Small intestine (tissue), 7 donors: ENCODE measurements around the gene L3MBTL2. TPM values are rescaled to one million over a fixed set of nuclear protein-coding genes. Genes with fewer than 3 reads are reported as not detected.

Source experiments
- DNase-seq, 2 donors: peaks; one replicate each; pipeline versions ENCODE4 v3.0.0 to v3.0.0-alpha.2; 2013
- FAIRE-seq: peaks from 2 replicates; lab custom pipeline; 2012; peaks lifted over from hg19 to GRCh38; lab: Jason Lieb, UNC
- H3K27ac ChIP-seq, 3 donors: one replicate each; pipeline ENCODE4 v1.5.1; 2013; ENCODE audit warnings: low read length in 2 of 3, mild to moderate bottlenecking in 2 of 3, control low read depth in 1 of 3, inconsistent platforms in 1 of 3, low read depth in 1 of 3, moderate library complexity in 1 of 3
- H3K27me3 ChIP-seq, 3 donors: one replicate each; pipeline ENCODE4 v1.6.1; 2013; ENCODE audit warnings: low read length in 3 of 3, inconsistent platforms in 1 of 3; ENCODE audit not compliant: control insufficient read depth in 3 of 3, insufficient read depth in 3 of 3
- H3K36me3 ChIP-seq, 3 donors: one replicate each; pipeline ENCODE4 v1.6.1; 2013; ENCODE audit warnings: low read length in 3 of 3, inconsistent platforms in 1 of 3, low read depth in 1 of 3, mild to moderate bottlenecking in 1 of 3, moderate library complexity in 1 of 3; ENCODE audit not compliant: control insufficient read depth in 3 of 3, insufficient read depth in 2 of 3
- H3K4me1 ChIP-seq, 3 donors: one replicate each; pipeline ENCODE4 v1.6.1; 2013; ENCODE audit warnings: low read length in 2 of 3, inconsistent platforms in 1 of 3, low read depth in 1 of 3, mild to moderate bottlenecking in 1 of 3, moderate library complexity in 1 of 3; ENCODE audit not compliant: control insufficient read depth in 3 of 3, insufficient read depth in 2 of 3
- H3K4me3 ChIP-seq, 3 donors: one replicate each; pipeline ENCODE4 v1.5.1; 2013; ENCODE audit warnings: low read length in 3 of 3, control low read depth in 1 of 3, inconsistent platforms in 1 of 3, low read depth in 1 of 3, mild to moderate bottlenecking in 1 of 3, moderate library complexity in 1 of 3
- H3K9me3 ChIP-seq, 2 donors: one replicate each; pipeline ENCODE4 v1.6.1; 2013; ENCODE audit warnings: low read depth in 1 of 2, low read length in 1 of 2; ENCODE audit not compliant: control insufficient read depth in 2 of 2, insufficient read depth in 1 of 2
- WGBS, 3 donors: extraction: QIAGEN DNeasy Blood & Tissue Kit; methylation state at CpG; one replicate each; pipeline ENCODE4 v1.1.7; 2013; 5-methylcytosine and 5-hydroxymethylcytosine counted together
- polyA plus RNA-seq, 4 donors: library from polyadenylated mRNA; stranded (reverse) in 3 of 4; unstranded in 1 of 4; fragments of 200-250 nt in 3 of 4; fragments of 120-200 nt in 1 of 4; gene quantifications; one replicate each; pipeline versions ENCODE4 v1.2.1 to v1.2.3, GENCODE V29; 2013
- donor health status: healthy with polysubstance abuse.
- donor health status: control.
- donor health status: control.
- donor health status: Bipolar disorder and iron deficiency.
- donor health status: healthy.

The L3MBTL2 gene
- polyA plus RNA-seq, 4 donors: 10.1 to 16.2 (median 13.4) TPM

DNA sequence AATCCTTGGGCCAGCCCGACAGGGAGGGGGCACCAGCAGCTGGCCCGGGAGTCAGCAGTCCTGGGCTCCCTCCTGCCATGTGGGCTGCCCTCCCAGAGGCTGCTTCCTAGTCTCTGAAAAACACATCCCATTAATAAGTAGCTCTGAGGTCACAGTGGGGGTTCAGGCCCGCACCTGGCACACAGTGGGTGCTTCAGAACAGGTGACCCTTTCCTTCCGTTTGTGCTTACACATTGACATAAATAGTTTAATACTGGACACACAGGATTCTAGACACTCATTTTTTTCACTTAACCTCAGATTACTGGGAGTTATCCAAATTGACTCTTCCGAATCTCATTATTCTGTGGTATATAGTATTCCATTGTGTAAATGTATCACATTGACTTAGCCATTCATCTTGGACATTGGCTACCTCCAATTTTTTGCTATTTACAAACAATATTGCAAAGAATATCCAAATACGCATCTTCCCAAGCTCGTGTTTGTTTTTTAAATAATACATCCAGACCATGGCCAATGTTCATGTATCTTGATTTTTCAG is 36.1 kb downstream of the L3MBTL2 start:
- no peak overlapping the region for H3K27ac ChIP-seq
- H3K36me3 ChIP-seq: peaks cover 0 to 13% (median 2%) of the 10 kb centered on the region in 3 donors
- H3K9me3 ChIP-seq: no peaks in the 10 kb centered on the region
- H3K4me3 ChIP-seq: no peak overlapping the region
- WGBS, 3 donors: 87 to 92% (median 89%) methylated on average over 7 of the region's 7 CpGs
- H3K27me3 ChIP-seq: no peaks in the 10 kb centered on the region
- DNase-seq (no peak), FAIRE-seq (no peak)
- peaks cover 0 to 6% (median 2%) of the 10 kb centered on the region in 3 donors for H3K4me1 ChIP-seq

- H3K27ac ChIP-seq: no peak overlapping the region
- H3K27me3 ChIP-seq: no peaks in the 10 kb centered on the region
- no peak for FAIRE-seq
- H3K36me3 ChIP-seq: peaks cover under 1 to 26% (median 6%) of the 10 kb centered on the region in 3 donors
- DNase-seq: no peak
- WGBS, 3 donors: 88 to 95% (median 95%) methylated on average over 18 of the region's 18 CpGs
- H3K4me3 ChIP-seq: no peak overlapping the region
- H3K4me1 ChIP-seq: no peaks in the 10 kb centered on the region
- no peaks in the 10 kb centered on the region for H3K9me3 ChIP-seq
Observed at GRCh38 chr22:41242396-41243117, 37.4 kb downstream of the L3MBTL2 start.

DNA sequence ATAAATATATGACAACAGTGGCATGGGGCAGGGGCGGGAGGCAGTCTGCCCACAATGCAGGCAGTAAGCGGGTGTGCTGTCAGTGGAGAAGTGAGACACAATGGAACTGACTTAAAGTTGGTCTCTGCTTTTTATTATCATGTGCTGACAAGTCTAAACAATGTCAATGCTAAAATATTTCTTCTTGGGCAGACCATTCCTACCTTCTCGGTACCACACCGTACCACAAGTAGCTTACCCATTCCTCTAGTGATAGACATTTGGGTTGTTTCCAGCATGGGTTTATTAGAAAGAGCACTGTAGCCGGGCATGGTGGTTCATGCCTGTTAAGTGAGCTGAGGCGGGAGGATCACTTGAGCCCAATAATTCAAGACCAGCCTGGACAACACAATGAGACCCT is 38.2 kb downstream of the L3MBTL2 start:
- no peak for FAIRE-seq
- peaks cover 2 to 34% (median 7%) of the 10 kb centered on the region in 3 donors for H3K36me3 ChIP-seq
- H3K9me3 ChIP-seq: no peaks in the 10 kb centered on the region
- H3K4me3 ChIP-seq: no peak overlapping the region
- no peak overlapping the region for H3K27ac ChIP-seq
- WGBS, 3 donors: 89 to 93% (median 92%) methylated on average over 6 of the region's 6 CpGs
- no peak for DNase-seq
- H3K27me3 ChIP-seq: no peaks in the 10 kb centered on the region
- no peaks in the 10 kb centered on the region for H3K4me1 ChIP-seq

GRCh38 chr22:41245917-41246499 is 40.9 kb downstream of the L3MBTL2 start:
- H3K4me3 ChIP-seq: no peak overlapping the region
- H3K36me3 ChIP-seq: peaks cover 8 to 60% (median 17%) of the 10 kb centered on the region in 3 donors
- H3K4me1 ChIP-seq: no peaks in the 10 kb centered on the region
- FAIRE-seq (no peak), DNase-seq (no peak)
- 85 to 88% (median 86%) methylated on average over 21 of the region's 21 CpGs for WGBS, 3 donors
- H3K27ac ChIP-seq: no peak overlapping the region
- H3K27me3 ChIP-seq: no peaks in the 10 kb centered on the region
- H3K9me3 ChIP-seq: no peaks in the 10 kb centered on the region

- Histone ChIP-seq H3K9me3 (no peaks in the 10 kb centered on the region), H3K36me3 (peaks cover 12 to 71% (median 20%) of the 10 kb centered on the region in 3 donors), H3K27me3 (no peaks in the 10 kb centered on the region), H3K4me1 (no peaks in the 10 kb centered on the region), H3K4me3 (no peak overlapping the region), H3K27ac (no peak overlapping the region)
- FAIRE-seq (no peak), DNase-seq (no peak)
- 85 to 95% (median 95%) methylated on average over 7 of the region's 7 CpGs for WGBS, 3 donors
Observed at GRCh38 chr22:41247703-41248102, 42.6 kb downstream of the L3MBTL2 start.

- no peak for FAIRE-seq
- H3K27ac ChIP-seq: no peak overlapping the region
- peaks cover 15 to 77% (median 25%) of the 10 kb centered on the region in 3 donors for H3K36me3 ChIP-seq
Observed at GRCh38 chr22:41248314-41248713, 43.2 kb downstream of the L3MBTL2 start.

GRCh38 chr22:41248758-41249157 is 43.6 kb downstream of the L3MBTL2 start:
- Histone ChIP-seq H3K4me1 (no peaks in the 10 kb centered on the region), H3K4me3 (no peak overlapping the region), H3K36me3 (peaks cover 15 to 82% (median 26%) of the 10 kb centered on the region in 3 donors), H3K27me3 (no peaks in the 10 kb centered on the region), H3K9me3 (no peaks in the 10 kb centered on the region), H3K27ac (no peak overlapping the region)
- WGBS, 3 donors: 95 to 98% (median 97%) methylated on average over 10 of the region's 10 CpGs
- DNase-seq (no peak), FAIRE-seq (no peak)

More at GRCh38 chr22:41248314-41248713, 43.2 kb downstream of the L3MBTL2 start:
- H3K4me3 ChIP-seq: no peak overlapping the region
- DNase-seq: no peak
- no peaks in the 10 kb centered on the region for H3K4me1 ChIP-seq
- no peaks in the 10 kb centered on the region for H3K27me3 ChIP-seq
- no peaks in the 10 kb centered on the region for H3K9me3 ChIP-seq
- 93 to 97% (median 96%) methylated on average over 15 of the region's 15 CpGs for WGBS, 3 donors

GRCh38 chr22:41249442-41249841 is 44.3 kb downstream of the L3MBTL2 start:
- peaks cover 17 to 88% (median 26%) of the 10 kb centered on the region in 3 donors for H3K36me3 ChIP-seq
- no peaks in the 10 kb centered on the region for H3K27me3 ChIP-seq
- H3K27ac ChIP-seq: no peak overlapping the region
- no peaks in the 10 kb centered on the region for H3K4me1 ChIP-seq
- FAIRE-seq: no peak
- H3K4me3 ChIP-seq: no peak overlapping the region
- WGBS, 3 donors: 92 to 94% (median 94%) methylated on average over 14 of the region's 14 CpGs
- no peaks in the 10 kb centered on the region for H3K9me3 ChIP-seq
- no peak for DNase-seq
